Stimulated activated CD8-positive, alpha-beta memory T cell treated with anti-CD3 and anti-CD28 coated beads, Interleukin-2, amount 100 ng/mL, for 1 hour (primary cell): ENCODE data around the gene UBL7.
A peak's percentile ranks its signal among the peaks of the same experiment; 100 is the strongest.

Source experiments
- DNase-seq, 2 donors: peaks; one replicate each; pipeline ENCODE4 v3.0.0-alpha.2; 2020; ENCODE audit warnings: low read depth in 2 of 2

Gene UBL7

GRCh38 chr15:74441248-74441941, 19.6 kb downstream of the UBL7 start:
- DNase-seq, result no peak

- peak; percentile 55 to 56 for DNase-seq
Measured at GRCh38 chr15:74438721-74439316, 22.1 kb downstream of the UBL7 start.

- DNase-seq, result no peak
Measured at GRCh38 chr15:74438206-74438605, 22.8 kb downstream of the UBL7 start.

GRCh38 chr15:74434263-74435136, 26.5 kb downstream of the UBL7 start:
- DNase-seq, result no peak

GRCh38 chr15:74433592-74434262, 27.2 kb downstream of the UBL7 start, which contains the start of gene SEMA7A:
Gene SEMA7A, minus strand, starts transcription at chr15:74433958. Its CDS starts 40 bp downstream, at chr15:74433918.
- peak; percentile 54 to 61 for DNase-seq

- DNase-seq, result no peak
Measured at GRCh38 chr15:74432968-74433591, 27.9 kb downstream of the UBL7 start.

GRCh38 chr15:74432271-74432967, 28.5 kb downstream of the UBL7 start:
- no peak for DNase-seq

- no peak for DNase-seq
Measured at GRCh38 chr15:74431645-74432044, 29.3 kb downstream of the UBL7 start.

- DNase-seq, result no peak
Measured at GRCh38 chr15:74431116-74431515, 29.8 kb downstream of the UBL7 start.

- DNase-seq, result no peak
Measured at GRCh38 chr15:74430510-74430951, 30.4 kb downstream of the UBL7 start.

GRCh38 chr15:74429781-74430400, 31.1 kb downstream of the UBL7 start:
- DNase-seq, result no peak

GRCh38 chr15:74428970-74429780, 31.8 kb downstream of the UBL7 start:
- no peak for DNase-seq

GRCh38 chr15:74428442-74428787, 32.5 kb downstream of the UBL7 start:
- no peak for DNase-seq

GRCh38 chr15:74427607-74428441, 33.1 kb downstream of the UBL7 start:
- DNase-seq, result no peak

GRCh38 chr15:74426404-74427281, 34.3 kb downstream of the UBL7 start:
- DNase-seq, result no peak

- no peak for DNase-seq
Measured at GRCh38 chr15:74425630-74426029, 35.3 kb downstream of the UBL7 start.

- DNase-seq, result no peak
Measured at GRCh38 chr15:74424901-74425528, 35.9 kb downstream of the UBL7 start.
